ENCODE results near the gene STXBP1. TPM values are rescaled to one million over a fixed set of nuclear protein-coding genes. Genes with fewer than 3 reads are reported as not detected.
A peak's percentile ranks its signal among the peaks of the same experiment; 100 is the strongest.

Gene STXBP1
- total and polyA plus RNA-seq, 2 experiments from 2014 or later = 48.6 to 50.4 TPM

- Histone ChIP-seq H3K4me3 (no peak overlapping the region), H3K27me3 (ENCODE audit: insufficient read depth) (no peaks in the 10 kb centered on the region), H4K20me1 (replicated peaks; ENCODE audit: insufficient read depth) (no peaks in the 10 kb centered on the region; the same call in 1 of the 2 replicates), H3F3A (replicated peaks; ENCODE audit: low read depth) (no peaks in the 10 kb centered on the region), H3K4me2 (no peak overlapping the region), H3K27ac (ENCODE audit: low read depth) (no peak overlapping the region), H3K4me1 (ENCODE audit: insufficient read depth) (no peaks in the 10 kb centered on the region), H3K9me2 (ENCODE audit: insufficient read depth) (peaks cover 5% of the 10 kb centered on the region; the same call in 1 of the 2 replicates), H3K79me2 (replicated peaks; ENCODE audit: insufficient read depth) (peaks cover 44% of the 10 kb centered on the region), H2AFZ (no peak overlapping the region), H3K36me3 (ENCODE audit: insufficient read depth) (no peaks in the 10 kb centered on the region)
- no peak overlapping the region for H3K4me3 Mint-ChIP-seq
- no peak overlapping the region for H3K27ac Mint-ChIP-seq
- peaks cover 7% of the 10 kb centered on the region for H3K27me3 Mint-ChIP-seq (ENCODE audit: insufficient read depth, low read depth, poor library complexity)
- TF ChIP-seq STAT1 (IDR thresholded peaks at IDR 0.05; ENCODE audit: unreplicated experiment) = no peak
- TF ChIP-seq NANOG (IDR thresholded peaks at IDR 0.05; ENCODE audit: borderline replicate concordance) = no peak
- peaks cover 15% of the 10 kb centered on the region for H3K4me1 Mint-ChIP-seq
- H3K9me3 Mint-ChIP-seq = no peaks in the 10 kb centered on the region
- H3K36me3 Mint-ChIP-seq (ENCODE audit: low read depth) = no peaks in the 10 kb centered on the region
- ATAC-seq (no peak), DNase-seq (ENCODE audit: low spot score) (no peak)
Observed at GRCh38 chr9:127640908-127641545, 28.9 kb downstream of the STXBP1 start.

- Histone ChIP-seq H3F3A (replicated peaks; ENCODE audit: low read depth) (no peaks in the 10 kb centered on the region), H3K27me3 (ENCODE audit: insufficient read depth) (no peaks in the 10 kb centered on the region), H3K4me3 (no peak overlapping the region), H2AFZ (no peak overlapping the region), H3K27ac (ENCODE audit: low read depth) (peak overlapping the region; percentile 63), H4K20me1 (replicated peaks; ENCODE audit: insufficient read depth) (peaks cover 3% of the 10 kb centered on the region; the same call in 1 of the 2 replicates), H3K36me3 (ENCODE audit: insufficient read depth) (no peaks in the 10 kb centered on the region), H3K79me2 (replicated peaks; ENCODE audit: insufficient read depth) (peaks cover 44% of the 10 kb centered on the region), H3K4me2 (no peak overlapping the region), H3K4me1 (ENCODE audit: insufficient read depth) (no peaks in the 10 kb centered on the region), H3K9me2 (ENCODE audit: insufficient read depth) (peaks cover 5% of the 10 kb centered on the region; the same call in 1 of the 2 replicates)
- no peak for ATAC-seq
- Mint-ChIP-seq H3K36me3 (ENCODE audit: low read depth) (no peaks in the 10 kb centered on the region), H3K4me1 (peaks cover 15% of the 10 kb centered on the region), H3K9me3 (no peaks in the 10 kb centered on the region), H3K27me3 (ENCODE audit: insufficient read depth, low read depth, poor library complexity) (peaks cover 7% of the 10 kb centered on the region), H3K4me3 (no peak overlapping the region), H3K27ac (peak overlapping the region; percentile 34; the same call in 1 of the 2 replicates)
- no peak for DNase-seq (ENCODE audit: low spot score)
- TF ChIP-seq NANOG (IDR thresholded peaks at IDR 0.05; ENCODE audit: borderline replicate concordance) (no peak), JUNB (IDR thresholded peaks at IDR 0.05; ENCODE audit: unreplicated experiment) (no peak), STAT1 (IDR thresholded peaks at IDR 0.05; ENCODE audit: unreplicated experiment) (no peak), EZH2 (IDR thresholded peaks at IDR 0.05; ENCODE audit: low read depth, unreplicated experiment) (no peak), CTCF (conservative IDR thresholded peaks at IDR 0.05; ENCODE audit: low read depth in 2 of 2) (no peak), ETS1 (IDR thresholded peaks at IDR 0.05) (no peak), ZNF114 (CRISPR knock-in tag; IDR thresholded peaks at IDR 0.05) (no peak), ZNF331 (CRISPR knock-in tag; IDR thresholded peaks at IDR 0.05; ENCODE audit: low read depth) (no peak), CREB1 (CRISPR knock-in tag; IDR thresholded peaks at IDR 0.05; ENCODE audit: low read depth) (no peak), EZH2phosphoT487 (IDR thresholded peaks at IDR 0.05; ENCODE audit: unreplicated experiment) (no peak), ZNF462 (CRISPR knock-in tag; IDR thresholded peaks at IDR 0.05) (no peak), POLR2AphosphoS5 (IDR thresholded peaks at IDR 0.05; ENCODE audit: low read depth) (no peak)
Observed at GRCh38 chr9:127642082-127642740, 30.1 kb downstream of the STXBP1 start.

All from GM23338 (cell line).